ENCODE results near the gene TMTC3.

DNA sequence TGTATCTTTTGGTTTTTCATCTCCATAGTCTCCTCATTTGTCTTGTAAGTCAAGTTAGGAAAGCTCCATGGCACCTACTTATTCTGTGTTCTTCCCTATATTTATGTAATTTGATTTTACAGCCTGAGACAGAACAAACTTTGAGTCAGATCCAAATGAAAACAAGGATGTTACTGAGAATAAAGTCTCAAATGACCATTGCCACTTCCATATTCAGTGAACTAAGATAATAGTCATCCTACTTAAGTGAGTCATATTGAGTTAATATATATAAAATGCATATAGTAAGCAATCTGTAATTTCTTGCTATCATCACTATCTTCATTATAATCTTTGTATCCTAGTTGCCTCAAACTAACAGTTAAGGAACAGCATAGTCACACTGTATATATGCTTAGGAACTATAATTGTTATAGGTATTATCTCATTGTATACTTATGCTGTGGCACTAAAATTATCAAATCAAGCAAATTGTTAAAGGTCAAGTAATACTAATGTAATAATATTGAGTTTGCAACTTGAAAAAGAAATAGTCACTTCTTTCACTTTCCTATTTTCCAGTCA is 30.8 kb downstream of the TMTC3 start:
- TF ChIP-seq RAD21 (IDR thresholded peaks at IDR 0.05) (no peak), TAF1 (conservative IDR thresholded peaks at IDR 0.05) (no peak), SP1 (IDR thresholded peaks at IDR 0.05) (no peak), GABPA (IDR thresholded peaks at IDR 0.05 in 1 of 2, conservative IDR thresholded peaks at IDR 0.05 in 1 of 2) (no peak), JUND (IDR thresholded peaks at IDR 0.05) (no peak), REST (IDR thresholded peaks at IDR 0.05) (no peak), EGR1 (IDR thresholded peaks at IDR 0.05; ENCODE audit: low read depth in 2 of 2) (no peak), HNF4G (IDR thresholded peaks at IDR 0.05) (no peak)
- TF ChIP-seq, protein P1, sequence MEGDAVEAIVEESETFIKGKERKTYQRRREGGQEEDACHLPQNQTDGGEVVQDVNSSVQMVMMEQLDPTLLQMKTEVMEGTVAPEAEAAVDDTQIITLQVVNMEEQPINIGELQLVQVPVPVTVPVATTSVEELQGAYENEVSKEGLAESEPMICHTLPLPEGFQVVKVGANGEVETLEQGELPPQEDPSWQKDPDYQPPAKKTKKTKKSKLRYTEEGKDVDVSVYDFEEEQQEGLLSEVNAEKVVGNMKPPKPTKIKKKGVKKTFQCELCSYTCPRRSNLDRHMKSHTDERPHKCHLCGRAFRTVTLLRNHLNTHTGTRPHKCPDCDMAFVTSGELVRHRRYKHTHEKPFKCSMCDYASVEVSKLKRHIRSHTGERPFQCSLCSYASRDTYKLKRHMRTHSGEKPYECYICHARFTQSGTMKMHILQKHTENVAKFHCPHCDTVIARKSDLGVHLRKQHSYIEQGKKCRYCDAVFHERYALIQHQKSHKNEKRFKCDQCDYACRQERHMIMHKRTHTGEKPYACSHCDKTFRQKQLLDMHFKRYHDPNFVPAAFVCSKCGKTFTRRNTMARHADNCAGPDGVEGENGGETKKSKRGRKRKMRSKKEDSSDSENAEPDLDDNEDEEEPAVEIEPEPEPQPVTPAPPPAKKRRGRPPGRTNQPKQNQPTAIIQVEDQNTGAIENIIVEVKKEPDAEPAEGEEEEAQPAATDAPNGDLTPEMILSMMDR (IDR thresholded peaks at IDR 0.05; ENCODE audit: low read depth, low read length, missing input control), result no peak
- TF ChIP-seq, protein P2, sequence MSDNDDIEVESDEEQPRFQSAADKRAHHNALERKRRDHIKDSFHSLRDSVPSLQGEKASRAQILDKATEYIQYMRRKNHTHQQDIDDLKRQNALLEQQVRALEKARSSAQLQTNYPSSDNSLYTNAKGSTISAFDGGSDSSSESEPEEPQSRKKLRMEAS (IDR thresholded peaks at IDR 0.05), result no peak
- TF ChIP-seq, protein P3, sequence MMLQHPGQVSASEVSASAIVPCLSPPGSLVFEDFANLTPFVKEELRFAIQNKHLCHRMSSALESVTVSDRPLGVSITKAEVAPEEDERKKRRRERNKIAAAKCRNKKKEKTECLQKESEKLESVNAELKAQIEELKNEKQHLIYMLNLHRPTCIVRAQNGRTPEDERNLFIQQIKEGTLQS (IDR thresholded peaks at IDR 0.05), result no peak

All from liver (tissue), 3 donors.